Activated CD4-positive, CD25-positive, alpha-beta regulatory T cell treated with anti-CD3 and anti-CD28 coated beads, Interleukin-2, amount 50 U/mL, for 72 hours (primary cell): ENCODE data around the gene ANKRD39.

Source experiments
- DNase-seq: peaks from one replicate; pipeline ENCODE4 v3.0.0; 2021

The ANKRD39 gene

GRCh38 chr2:96824079-96824870 is 33.5 kb downstream of the ANKRD39 start:
- DNase-seq = no peak

- DNase-seq = no peak
Measured at GRCh38 chr2:96823198-96823597, 34.6 kb downstream of the ANKRD39 start.

- no peak for DNase-seq
Measured at GRCh38 chr2:96822786-96823185, 35.0 kb downstream of the ANKRD39 start.

GRCh38 chr2:96821113-96821675 is 36.6 kb downstream of the ANKRD39 start:
- no peak for DNase-seq

GRCh38 chr2:96819876-96820511 is 37.8 kb downstream of the ANKRD39 start:
- DNase-seq = no peak

- DNase-seq = no peak
Measured at GRCh38 chr2:96819128-96819875, 38.5 kb downstream of the ANKRD39 start.

- no peak for DNase-seq
Measured at GRCh38 chr2:96817882-96818281, 39.9 kb downstream of the ANKRD39 start.

GRCh38 chr2:96816836-96817702 is 40.7 kb downstream of the ANKRD39 start:
- DNase-seq = no peak

GRCh38 chr2:96816127-96816835 is 41.5 kb downstream of the ANKRD39 start, which contains the start of gene CNNM3:
TSS of gene CNNM3 (plus strand) at chr2:96816268. CDS start at chr2:96816278, 10 bp downstream.
- DNase-seq = peak; percentile 97

GRCh38 chr2:96815326-96816126 is 42.3 kb downstream of the ANKRD39 start:
- DNase-seq = no peak

- no peak for DNase-seq
Measured at GRCh38 chr2:96813656-96814055, 44.2 kb downstream of the ANKRD39 start.

GRCh38 chr2:96811917-96812316 is 45.9 kb downstream of the ANKRD39 start:
- DNase-seq = no peak

GRCh38 chr2:96810783-96811192 is 47.0 kb downstream of the ANKRD39 start:
- DNase-seq = no peak

- no peak for DNase-seq
Measured at GRCh38 chr2:96809951-96810782, 47.6 kb downstream of the ANKRD39 start.

GRCh38 chr2:96809216-96809882 is 48.5 kb downstream of the ANKRD39 start:
- no peak for DNase-seq

- no peak for DNase-seq
Measured at GRCh38 chr2:96808176-96808837, 49.5 kb downstream of the ANKRD39 start.

GRCh38 chr2:96807127-96807471 is 50.7 kb downstream of the ANKRD39 start:
- DNase-seq = no peak

GRCh38 chr2:96806468-96807126 is 51.2 kb downstream of the ANKRD39 start:
- DNase-seq = no peak
